HL-60/S4 (cell line): ENCODE measurements around the gene METTL1.

ENCODE experiments used
- in situ Hi-C: fragments of 300-500 bp; cut with MboI; formaldehyde crosslinking; loops from 2 replicates; pipeline ENCODE4 v1.14.3; 2022; ENCODE audit warnings: low sequenced_read_pairs

The METTL1 gene

DNA sequence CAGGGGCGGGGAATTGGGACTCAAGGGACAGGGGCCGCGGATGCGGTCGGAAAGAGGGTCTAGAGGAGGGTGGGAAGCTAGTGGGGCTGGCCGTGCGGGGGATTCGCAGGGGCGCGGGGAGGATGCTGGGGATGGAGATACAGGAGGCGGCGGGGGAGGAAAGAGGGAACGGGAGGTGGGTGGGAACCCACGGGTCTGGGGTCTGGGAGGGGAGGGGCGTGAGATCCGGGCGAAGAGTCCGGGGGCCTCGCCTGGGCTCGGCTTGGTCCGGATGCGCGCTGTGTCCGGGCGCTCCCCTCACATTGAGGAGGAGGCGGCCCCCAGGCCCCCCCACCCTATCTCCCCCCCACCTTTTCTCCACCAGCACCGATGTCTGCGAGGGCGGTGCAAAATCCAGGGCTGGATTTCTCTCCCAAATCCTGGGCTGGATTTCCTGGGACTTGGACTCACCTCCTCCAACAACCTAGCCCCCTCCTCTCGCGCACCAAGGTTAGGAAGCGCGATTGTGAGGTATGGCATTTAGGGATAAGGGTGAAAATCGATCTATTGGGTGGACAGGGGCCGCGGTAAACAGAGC, 33.2 kb downstream of the METTL1 start, which contains the start of gene AGAP2:
TSS of gene AGAP2 (minus strand) at position 82 of the 577 bp plus-strand sequence. CDS start 496 bp downstream, outside the sequence.
- in situ Hi-C loops, result no loop called here

DNA sequence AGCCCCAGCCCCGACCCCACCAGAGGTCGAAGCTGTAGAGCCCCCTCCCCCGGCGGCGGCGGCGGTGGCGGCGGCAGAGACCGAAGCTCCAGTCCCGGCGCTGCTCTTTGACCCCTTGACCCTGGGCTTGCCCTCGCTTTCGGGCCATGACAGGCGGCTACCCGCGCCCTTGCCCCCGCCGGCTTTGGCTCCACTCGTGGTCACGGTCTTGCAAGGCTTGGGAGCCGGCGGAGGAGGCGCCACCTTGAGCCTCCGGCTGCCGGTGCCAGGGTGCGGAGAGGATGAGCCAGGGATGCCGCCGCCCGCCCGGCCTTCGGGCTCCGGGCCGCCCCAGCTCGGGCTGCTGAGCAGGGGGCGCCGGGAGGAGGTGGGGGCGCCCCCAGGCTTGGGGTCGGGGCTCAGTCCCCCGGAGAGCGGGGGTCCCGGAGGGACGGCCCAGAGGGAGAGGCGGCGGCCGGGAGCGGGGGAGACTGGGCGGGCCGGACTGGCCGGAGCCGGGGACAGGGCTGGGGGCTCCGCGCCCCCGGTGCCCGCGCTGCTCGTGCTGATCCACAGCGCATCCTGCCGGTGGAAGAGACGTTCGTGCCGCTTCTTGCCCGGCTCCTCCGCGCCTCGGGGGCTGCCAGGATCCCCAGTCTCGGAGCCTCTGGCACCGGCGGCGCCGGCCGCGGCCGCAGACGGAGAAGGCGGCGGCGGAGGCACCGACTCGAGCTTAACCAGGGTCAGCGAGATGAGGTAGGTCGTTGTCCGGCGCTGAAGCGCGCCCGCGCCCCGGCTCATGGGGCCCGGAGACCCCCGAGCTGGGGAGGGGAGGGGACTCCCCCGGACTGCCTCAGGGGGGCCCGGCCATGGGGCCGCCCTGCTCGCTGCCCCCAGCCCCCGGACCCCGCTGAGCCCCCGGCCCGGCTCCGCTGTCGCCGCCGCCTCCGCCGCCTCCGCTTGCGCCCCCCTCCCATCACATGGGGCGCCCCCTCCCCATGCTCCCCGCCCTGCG, 34.1 kb downstream of the METTL1 start:
- in situ Hi-C loops, result no loop called here

DNA sequence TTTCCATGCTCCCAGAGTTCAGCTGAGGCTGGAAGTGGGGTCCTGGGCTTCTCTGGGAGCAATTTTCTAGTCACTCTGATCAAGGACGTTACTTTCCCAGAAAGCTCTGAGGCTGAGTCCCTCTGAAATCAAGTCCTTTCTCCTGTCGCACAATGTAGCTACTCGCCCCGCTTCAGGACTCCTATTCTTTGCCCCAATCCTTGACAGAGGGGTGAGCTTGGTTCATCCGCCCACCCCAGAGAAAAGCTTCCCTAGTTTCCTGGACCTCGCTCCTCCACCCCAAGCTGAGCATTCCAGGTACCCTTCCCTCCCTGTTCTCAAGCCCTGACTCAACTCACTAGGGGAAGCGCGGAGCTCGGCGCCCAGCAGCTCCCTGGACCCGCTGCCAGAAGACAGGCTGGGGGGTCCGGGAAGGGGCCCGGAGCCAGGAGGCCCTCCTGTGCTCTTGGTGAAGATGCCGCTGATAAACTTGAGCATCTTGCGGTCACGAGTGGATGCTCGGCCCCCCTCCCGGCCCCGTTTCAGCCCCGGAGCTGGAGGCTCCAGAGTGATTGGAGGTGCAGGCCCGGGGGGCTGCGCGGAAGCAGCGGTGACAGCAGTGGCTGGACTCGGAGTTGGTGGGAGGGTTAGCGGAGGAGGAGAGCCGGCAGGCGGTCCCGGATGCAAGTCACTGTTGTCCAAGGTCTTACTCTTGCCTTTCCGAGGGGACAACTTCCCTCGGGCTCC, 35.0 kb downstream of the METTL1 start:
- in situ Hi-C loops, result no loop called here

DNA sequence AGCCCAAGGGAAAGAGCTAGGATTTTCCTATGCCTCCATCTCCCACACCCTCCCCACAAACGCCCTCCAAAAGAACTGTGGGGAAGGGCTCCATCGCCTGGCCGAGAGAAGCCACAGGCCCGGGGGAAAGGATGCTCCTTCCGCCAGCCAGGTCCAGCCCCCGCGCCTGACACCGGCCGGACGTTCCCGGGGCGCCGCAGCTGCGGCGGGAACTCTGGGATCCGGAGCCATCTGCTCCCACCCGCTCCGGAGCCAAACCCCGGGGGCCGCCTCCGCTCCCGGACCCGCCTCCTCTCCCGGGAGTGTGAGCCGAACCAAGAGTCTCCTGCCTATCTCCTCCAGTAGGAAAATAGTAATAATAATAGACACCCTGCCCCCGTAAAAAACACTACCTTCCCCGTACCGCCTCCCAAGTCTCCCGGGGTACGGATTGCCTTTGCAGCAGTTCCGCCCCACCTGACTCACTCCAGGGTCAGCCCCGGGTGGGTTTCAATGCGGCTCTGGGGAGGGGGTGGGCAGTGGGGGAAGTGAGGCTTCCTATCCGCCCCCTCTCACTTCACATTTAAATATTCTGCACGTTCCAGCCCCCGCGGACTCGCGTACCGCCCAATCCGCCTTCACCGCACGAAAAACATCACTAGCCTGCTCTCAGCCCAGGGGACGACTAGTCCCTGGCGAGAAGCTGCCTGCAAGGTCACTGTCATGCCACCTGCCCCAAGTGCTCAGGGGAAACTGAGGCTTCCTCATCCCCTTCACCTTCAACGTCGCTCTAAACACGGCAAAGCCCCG, 35.8 kb downstream of the METTL1 start:
- in situ Hi-C loops, result no loop called here

DNA sequence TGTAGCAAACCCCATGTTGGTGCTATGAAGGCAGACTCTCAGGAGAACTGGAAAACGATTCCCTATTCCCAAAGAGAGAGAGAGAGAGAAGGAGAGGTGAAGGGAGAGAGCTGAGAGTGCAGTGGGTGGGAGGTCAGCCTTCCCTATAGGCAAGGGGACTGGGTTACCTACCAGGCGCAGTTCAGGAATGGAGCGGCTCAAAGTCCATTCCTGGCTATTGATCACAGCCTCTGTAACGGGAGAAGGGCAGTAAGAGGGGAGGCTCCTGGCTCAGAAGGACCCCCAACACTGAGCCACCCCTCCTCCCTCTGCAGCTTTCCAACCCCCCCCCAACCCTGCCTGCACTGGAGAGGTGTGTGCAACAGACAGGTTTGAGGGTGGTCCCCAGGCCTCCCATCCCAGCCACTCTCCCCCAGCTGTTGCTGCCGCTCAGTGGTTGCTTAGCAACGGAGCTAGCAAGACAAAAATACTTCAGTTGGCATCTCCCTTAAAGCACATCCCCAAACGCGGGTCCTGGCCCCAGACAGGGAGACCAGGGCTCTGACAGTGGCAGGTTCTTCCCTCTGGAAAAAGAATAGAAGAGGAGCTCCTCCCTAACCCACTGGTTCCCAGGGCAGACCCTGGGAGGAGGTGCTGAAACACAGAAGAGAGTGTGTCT, 36.6 kb downstream of the METTL1 start:
- in situ Hi-C loops, result no loop called here

DNA sequence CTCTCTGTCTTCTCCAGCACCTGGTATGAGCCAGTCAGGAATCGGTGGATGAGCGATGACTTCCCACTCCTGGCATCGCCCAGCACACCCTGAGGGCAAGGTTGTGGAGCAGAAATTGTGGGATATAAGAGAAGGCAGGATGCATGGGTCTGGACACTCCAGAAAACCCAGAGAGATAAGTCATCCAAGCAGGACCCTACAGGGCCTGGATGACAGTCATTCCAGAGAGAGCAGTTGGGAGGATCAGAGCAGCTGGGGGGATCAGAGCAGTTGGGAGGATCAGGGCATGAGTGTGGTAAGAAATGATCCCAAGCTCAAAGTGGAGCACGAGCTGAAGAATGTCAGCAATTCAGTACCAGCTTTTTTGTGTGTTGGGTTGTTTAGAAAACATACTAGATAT, 37.3 kb downstream of the METTL1 start:
- in situ Hi-C loops, result no loop called here

DNA sequence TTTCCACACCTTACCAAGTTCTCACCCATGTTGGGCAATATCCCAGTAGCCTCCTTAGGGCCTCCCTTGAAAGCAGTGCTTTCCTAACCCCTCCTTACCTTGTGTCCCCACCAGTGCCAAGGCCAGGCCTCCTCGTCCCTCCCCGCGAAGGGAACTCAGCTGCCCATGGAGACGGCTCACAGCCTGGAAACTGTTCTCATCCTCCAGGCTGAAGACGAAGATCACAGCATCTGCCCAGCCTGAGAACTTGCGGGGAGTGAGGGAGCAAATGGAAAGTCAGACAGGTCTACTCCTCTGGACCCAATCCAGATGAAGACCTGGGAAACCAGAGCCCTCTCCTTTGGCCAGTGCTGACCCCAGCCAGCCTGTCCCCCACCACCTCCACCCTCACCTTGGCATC, 38.0 kb downstream of the METTL1 start:
- in situ Hi-C loops, result no loop called here

DNA sequence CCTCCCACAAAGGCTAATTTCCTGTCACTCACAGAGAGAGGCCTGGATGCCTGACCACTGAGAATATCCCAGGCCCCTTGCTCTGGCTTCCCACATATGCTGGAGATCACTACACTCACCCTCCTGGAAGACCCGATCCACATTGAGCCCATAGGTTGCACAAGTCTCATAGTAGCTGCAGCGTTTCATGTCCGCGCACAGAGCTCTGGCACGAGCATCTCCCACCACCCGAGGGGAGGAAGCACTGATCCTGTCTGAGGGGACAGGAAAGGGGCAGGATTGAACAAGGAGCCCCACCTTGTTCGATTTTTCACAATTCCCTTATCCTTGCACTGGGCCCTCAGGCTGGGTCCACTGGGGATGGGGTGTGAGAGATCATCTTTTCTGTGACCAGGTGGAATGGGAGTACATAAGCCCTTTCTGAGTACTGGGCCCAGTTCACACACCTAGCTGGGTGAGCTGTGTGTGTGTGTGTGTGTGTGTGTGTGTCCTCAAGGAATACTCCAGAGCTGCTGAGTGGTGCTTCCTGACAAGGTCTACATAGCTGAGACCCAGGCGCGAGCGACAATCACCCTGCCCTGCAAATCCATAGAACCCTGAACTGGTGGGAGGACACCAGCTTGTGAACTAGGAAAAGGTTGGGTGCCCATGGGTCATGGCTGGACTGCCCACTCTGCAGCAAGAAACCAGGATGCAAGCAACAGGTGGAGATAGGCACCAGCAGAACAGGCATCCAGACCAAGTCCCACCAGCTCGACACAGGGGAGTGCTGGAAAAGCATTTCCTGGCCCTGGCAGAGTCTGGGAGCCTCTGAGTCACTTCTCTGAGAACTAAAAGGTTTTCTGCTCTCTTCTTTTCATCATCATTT, 38.9 kb downstream of the METTL1 start:
- in situ Hi-C loops, result no loop called here

DNA sequence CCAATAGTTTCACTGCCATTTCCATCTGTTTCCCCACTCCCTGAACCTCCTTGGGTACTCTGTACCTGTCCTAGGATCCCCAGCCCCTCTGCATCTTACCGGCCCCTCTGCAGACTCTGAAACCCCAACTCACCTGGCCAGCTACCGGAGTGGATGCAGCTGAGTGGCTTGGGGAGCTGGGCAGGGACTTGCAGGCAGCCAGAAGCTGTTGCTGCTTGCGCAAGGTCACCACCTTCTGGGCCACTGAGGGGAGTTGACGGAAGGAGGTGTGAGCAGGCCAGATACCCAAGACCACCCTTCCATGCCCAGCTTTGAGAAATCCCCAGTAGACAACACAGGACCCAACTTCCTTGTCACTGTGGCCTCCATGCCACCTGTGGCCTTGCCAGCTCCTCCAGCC, 39.6 kb downstream of the METTL1 start:
- in situ Hi-C loops, result no loop called here

DNA sequence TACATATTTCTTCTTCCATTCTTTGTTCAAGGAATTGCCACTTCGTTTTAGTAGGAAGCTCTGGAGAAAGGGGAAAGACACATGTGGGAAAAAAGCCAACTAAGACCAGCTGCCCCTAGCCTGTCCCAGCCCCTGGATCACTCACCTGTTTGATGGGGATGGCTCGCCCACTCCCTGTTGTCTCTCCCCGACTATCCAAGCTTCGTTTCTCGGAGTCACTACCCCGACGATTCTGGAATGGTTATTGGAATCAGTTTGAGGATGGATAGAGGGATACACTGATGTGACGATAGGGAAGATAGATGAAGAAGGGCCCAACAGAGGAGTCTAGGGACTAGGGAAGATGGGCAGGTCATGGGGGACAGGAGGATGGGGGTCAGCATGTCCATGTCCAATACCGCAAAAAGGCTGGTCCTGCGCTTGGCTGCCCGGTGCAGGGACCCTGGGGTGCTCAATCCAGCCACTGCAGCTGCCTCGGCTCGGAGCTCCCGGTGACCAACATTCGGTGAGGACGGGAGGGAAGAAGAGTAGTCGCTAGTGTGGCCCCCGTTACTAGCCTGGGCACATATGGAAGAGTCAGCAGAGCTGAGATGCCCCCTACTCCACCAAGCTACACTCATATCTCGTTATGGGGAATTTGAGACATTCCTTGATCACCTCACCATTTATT, 40.4 kb downstream of the METTL1 start:
- in situ Hi-C loops, result no loop called here

DNA sequence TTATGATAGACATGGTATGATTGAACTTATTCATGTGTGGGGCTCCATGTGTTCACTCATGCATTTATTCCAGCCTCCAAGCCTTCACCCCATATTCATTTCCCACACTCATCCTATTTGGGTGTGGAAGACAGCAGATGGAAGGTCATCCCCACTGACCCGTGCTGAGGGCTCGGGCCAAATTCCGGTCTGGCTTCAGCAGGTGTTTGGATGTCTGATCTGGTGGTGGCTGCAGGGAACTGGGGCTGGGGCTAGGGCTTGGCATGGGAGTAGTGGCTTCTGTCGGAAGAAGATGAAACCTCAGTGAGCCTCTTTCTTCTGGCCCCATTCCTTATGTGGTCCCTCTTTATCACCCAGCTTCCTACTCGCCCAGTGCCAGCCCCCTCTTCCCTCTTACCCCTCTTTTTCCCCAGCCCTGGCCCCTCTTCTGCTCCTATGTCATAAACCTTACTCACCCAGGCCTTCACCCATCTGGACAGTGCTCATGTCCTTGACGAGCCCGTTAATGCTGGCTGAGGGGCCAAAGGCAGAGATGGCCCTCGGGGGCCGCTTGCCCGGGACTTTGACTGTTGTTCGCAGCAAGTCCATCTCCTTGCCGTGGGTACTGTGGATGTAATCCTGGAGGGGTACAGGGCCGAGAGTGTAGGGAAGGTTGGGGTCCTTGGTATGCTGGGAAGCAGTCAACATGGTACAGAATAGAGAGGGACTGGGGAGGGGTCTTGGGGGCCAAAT, 41.4 kb downstream of the METTL1 start:
- in situ Hi-C loops, result no loop called here

DNA sequence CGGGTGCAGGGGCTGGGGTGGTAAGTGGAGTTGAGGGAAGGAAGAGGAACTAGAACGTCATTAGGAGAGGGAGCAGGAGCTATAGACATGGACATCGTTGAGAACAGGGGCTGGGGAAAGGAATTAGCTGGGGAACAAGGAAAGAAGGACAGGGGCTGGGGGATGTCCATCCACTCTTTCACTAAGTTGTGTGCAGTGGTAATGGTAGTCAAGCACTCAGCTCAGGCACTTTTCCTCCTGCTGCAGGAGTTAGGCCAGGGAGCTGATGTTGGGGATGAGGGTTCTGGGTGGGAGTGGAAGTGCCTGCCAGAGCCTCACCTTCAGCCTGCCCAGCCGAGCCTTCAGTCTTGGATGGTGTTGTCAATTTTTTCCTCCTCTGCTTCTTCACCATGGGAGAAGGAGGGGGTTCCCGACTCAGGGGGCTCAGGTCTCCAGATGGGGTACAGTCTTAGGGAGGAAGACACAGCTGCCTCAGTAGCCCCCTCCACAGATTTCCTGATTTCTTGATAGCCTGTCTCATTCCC, 42.5 kb downstream of the METTL1 start:
- in situ Hi-C loops, result no loop called here

DNA sequence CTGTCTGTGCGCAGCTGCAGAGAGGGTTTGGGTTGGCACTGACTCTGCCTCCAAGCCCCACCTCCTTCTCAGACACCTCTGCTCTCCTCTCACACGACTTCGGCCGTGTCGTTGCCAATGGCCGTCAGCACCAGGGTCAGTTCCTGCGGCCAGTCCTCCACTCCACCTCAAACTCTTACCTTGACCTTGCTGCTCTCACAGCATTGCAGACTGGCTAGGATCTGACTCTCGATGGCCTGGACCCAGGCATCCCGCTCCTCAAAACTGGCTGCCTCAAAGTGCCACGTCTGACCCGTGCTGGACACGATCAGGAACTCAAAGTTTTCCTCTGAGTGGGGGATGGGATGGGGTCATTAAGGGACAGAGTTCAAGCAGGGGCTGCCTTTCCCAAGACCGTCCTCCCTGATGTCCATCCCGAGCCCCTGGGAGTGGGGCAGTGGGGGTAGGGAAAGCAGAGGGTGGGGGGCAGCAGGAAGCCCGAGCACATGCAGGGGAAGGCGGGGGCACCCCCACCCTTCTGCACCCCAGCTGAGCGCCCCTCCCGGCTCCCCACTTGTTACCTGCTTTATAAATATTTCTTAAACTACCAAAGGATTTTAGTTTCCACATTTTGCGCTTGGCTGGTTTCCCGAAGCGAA, 44.0 kb downstream of the METTL1 start:
- in situ Hi-C loops, result no loop called here

DNA sequence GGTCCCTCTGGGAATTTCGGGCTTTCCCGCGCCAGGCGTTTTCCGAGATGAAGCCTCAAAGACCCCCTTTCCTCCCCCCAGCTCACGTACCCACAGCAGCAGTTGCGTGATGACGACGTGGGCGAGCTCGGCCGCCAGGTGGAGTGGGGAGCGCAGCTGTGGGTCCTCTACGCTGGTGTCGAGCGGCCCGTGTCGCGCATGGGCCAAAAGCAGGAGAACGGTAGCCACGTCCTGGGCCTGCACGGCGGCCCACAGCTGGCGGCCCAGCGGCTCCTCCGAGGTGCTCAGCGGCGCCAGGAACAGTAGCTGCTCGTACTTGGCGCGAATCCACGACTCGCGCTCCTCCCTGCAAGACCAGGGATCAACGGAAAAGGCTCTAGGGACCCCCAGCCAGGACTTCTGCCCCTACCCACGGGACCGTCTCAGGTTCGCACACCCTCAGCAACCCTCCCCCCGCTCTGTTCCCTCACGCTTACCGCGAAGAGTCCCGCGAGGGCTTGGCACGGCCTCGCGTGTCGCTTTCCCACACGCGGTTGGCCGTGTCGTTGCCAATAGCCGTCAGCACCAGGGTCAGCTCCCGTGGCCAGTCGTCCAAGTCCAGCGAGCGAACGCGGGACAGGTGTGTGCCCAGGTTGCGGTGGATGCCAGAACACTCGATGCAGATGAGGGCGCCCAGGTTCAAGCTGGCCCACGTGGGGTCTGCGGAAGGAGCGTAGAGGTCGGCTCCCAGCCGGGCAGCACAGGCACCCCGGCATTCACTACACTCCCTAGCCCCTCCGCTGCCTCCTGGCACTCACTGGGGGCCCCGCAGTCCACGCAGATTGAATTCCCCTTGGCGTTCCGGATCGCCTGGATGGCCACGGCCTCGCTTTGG, 44.8 kb downstream of the METTL1 start:
- in situ Hi-C loops, result no loop called here

DNA sequence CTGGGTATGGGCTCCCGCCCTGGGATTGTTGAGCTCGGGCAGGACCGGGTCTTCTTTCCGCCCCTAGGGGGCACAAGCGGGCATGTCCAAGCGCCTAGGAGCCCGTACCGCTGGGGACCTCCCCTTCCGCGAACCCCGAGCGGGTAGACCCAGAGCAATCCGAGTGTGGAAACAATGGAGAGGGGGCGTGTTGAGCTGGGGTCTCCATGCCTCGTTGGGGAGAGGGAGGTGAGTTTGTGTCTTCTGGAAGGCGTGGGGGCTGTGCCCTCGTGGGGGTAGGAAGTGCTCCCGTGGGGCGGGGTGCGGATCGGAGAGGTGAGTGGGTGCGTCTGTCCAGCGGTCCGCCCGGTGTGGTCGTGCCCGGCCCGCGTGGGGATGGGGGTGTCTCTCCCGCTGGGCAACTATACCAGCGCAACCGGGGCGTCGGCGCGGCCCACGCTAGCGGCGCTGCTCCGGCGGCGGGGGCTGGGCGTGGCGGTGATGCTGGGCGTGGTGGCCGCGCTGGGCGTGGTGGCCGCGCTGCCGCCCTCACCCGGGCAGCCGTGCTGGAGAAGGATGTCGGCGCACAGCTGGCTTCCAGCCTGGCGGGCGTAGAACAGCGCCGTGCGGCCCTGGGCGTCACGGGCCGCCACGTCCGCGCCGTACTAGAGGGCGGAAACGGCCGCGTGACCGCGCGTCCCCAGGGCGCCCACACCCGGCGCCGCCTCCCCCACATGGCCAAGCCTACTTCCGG, 45.6 kb downstream of the METTL1 start:
- in situ Hi-C loops, result no loop called here

DNA sequence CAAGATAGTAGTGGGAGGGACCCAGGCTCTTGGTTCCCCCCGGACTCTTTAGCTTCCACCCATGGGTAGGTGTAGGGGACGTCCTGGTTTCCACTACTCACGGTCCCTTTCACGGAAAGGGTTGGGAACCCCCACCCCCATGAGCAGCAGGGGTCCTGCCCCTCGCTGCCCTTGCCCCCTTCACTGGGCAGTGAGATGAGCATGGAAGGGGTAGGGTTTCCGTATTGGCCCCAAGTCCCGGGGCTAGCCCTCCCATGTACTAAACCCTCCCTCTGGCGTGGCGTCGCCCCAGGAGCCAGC, 46.1 kb downstream of the METTL1 start:
- in situ Hi-C loops, result no loop called here
